Inflammatory macrophage treated with lipopolysaccharide for 4 hours (primary cell): ENCODE measurements around the gene ZNF880.
"Not testable (repeated sequence)": the region's sequence is repeated elsewhere in the genome, so short reads cannot be mapped to it uniquely, and the experiment has no call there.

Source experiments
- DNase-seq: peaks from one replicate; pipeline ENCODE4 v3.0.0-alpha.2; 2020

ZNF880 gene

GRCh38 chr19:52369559-52370340 lies at the start of gene ZNF880:
TSS of gene ZNF880 (plus strand) at chr19:52369923. CDS start at chr19:52369966, 43 bp downstream.
- DNase-seq = peak; percentile 91

- no peak for DNase-seq
Measured at GRCh38 chr19:52322429-52322828, 47.3 kb upstream of the ZNF880 start.

GRCh38 chr19:52331757-52332156 lies 38.0 kb upstream of the ZNF880 start:
- no peak for DNase-seq

- no peak for DNase-seq
Measured at GRCh38 chr19:52335768-52336116, 34.0 kb upstream of the ZNF880 start.

- peak; percentile 91 for DNase-seq
Measured at GRCh38 chr19:52336117-52336790, 33.5 kb upstream of the ZNF880 start, which contains the start of gene ZNF610. TSS of gene ZNF610 (plus strand) at chr19:52336243. CDS start at chr19:52349173, 12,930 bp downstream.

- DNase-seq = no peak
Measured at GRCh38 chr19:52336791-52337381, 32.8 kb upstream of the ZNF880 start.

- DNase-seq = not testable (repeated sequence)
Measured at GRCh38 chr19:52339022-52339421, 30.7 kb upstream of the ZNF880 start.

GRCh38 chr19:52343548-52343947 lies 26.2 kb upstream of the ZNF880 start:
- DNase-seq = peak; percentile 14

GRCh38 chr19:52345162-52345561 lies 24.6 kb upstream of the ZNF880 start:
- no peak for DNase-seq

GRCh38 chr19:52351512-52351911 lies 18.2 kb upstream of the ZNF880 start:
- no peak for DNase-seq

GRCh38 chr19:52366414-52366824 lies 3.3 kb upstream of the ZNF880 start:
- no peak for DNase-seq

- no peak for DNase-seq
Measured at GRCh38 chr19:52370341-52370710, 603 bp downstream of the ZNF880 start.

GRCh38 chr19:52391135-52391534 lies 21.4 kb downstream of the ZNF880 start:
- no peak for DNase-seq

GRCh38 chr19:52397310-52398080 lies 27.8 kb downstream of the ZNF880 start, which contains the start of gene ZNF528:
TSS of gene ZNF528 (plus strand) at chr19:52397849. CDS start at chr19:52402014, 4,165 bp downstream.
- DNase-seq = peak; percentile 95

- DNase-seq = peak; percentile 7
Measured at GRCh38 chr19:52398081-52398441, 28.3 kb downstream of the ZNF880 start.

GRCh38 chr19:52410276-52410675 lies 40.6 kb downstream of the ZNF880 start:
- no peak for DNase-seq

- DNase-seq = no peak
Measured at GRCh38 chr19:52415711-52416110, 46.0 kb downstream of the ZNF880 start.

- DNase-seq = no peak
Measured at GRCh38 chr19:52428937-52429336, 59.2 kb downstream of the ZNF880 start, which contains the start of gene ZNF534. TSS of gene ZNF534 (plus strand) at chr19:52429148. CDS start at chr19:52431475, 2,327 bp downstream.
